ENCODE data around the gene LTBP3.
A peak's percentile ranks its signal among the peaks of the same experiment; 100 is the strongest.

LTBP3 gene

GRCh38 chr11:65585396-65586246 lies 27.5 kb upstream of the LTBP3 start:
- DNase-seq: no peak

- no peak for DNase-seq
Measured at GRCh38 chr11:65584723-65585171, 26.6 kb upstream of the LTBP3 start.

DNA sequence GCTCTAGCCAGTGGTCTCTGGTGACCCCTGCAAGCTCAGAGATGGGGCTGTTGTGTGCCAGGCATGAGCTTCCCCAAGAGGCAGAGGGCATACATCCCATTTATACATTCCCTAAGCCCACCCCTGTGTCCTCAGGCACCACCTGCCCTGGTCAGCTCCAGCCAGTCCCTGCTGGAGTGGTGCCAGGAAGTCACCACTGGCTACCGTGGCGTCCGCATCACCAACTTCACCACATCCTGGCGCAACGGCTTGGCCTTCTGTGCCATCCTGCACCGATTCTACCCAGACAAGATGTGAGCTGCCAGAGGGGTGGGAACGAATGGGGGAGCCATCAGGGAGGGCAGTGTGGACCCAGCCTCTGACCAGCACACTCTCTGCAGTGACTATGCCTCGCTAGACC lies 25.9 kb upstream of the LTBP3 start:
- DNase-seq: no peak

DNA sequence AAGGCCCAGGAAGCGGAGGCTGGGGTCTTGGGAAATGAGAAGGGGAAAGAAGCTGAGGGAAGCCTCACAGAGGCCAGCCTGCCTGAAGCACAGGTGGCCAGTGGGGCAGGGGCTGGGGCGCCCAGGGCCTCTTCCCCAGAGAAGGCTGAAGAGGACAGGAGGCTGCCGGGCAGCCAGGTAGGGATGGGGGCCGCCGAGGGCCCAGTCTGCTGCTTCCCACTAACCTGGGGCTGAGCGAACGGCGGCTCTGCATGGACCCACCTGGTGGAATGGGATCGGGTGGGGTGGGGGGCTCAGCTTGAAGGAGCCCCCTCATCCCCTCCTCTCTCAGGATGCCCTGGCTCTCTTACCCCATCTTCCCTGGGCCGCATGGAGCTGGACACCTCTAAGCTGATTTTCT lies 25.4 kb upstream of the LTBP3 start:
- DNase-seq: no peak

GRCh38 chr11:65581928-65582327 lies 23.8 kb upstream of the LTBP3 start:
- no peak for DNase-seq

DNA sequence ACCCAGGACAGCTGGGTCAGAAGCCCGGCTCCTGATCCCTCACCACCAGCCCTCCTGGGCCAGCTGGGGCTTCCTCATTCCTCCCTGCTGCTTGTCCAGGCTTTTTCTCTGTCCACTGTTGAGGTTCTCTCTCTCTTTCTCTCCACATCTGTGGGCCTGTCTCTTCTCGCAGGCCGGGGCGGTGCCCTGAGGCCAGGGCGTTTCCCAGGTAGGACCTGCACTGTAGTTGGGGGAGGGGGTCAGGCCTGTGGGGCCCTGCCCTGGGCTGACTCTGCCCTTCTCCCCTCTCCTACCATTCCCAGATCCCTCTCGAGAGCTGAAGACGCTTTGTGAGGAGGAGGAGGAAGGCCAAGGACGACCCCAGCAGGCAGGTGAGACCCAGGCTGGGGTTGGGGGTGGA lies 22.6 kb upstream of the LTBP3 start:
- no peak for DNase-seq

GRCh38 chr11:65580031-65580692 lies 22.0 kb upstream of the LTBP3 start:
- no peak for DNase-seq

- no peak for DNase-seq
Measured at GRCh38 chr11:65579291-65579690, 21.1 kb upstream of the LTBP3 start.

DNA sequence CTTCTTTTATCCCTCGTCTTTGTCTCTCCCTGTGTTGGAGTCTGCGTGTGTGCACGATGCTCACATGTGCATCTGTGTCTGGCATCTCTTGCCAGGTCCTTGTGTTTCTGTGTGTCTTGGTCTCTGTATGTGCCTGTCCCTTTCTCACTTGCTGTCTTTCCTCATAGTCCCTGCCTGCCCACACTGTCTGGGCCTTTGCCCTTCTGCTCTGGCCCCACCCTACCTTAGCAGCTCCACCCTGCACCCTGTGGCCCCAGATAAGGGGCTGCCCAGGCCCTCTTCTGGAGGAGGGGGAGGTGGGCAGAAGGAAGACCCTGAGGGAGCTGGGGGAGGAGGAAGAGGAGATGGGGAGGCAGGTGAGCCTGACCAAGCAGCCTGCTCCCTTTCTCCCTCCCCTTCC lies 20.5 kb upstream of the LTBP3 start:
- DNase-seq: no peak

DNA sequence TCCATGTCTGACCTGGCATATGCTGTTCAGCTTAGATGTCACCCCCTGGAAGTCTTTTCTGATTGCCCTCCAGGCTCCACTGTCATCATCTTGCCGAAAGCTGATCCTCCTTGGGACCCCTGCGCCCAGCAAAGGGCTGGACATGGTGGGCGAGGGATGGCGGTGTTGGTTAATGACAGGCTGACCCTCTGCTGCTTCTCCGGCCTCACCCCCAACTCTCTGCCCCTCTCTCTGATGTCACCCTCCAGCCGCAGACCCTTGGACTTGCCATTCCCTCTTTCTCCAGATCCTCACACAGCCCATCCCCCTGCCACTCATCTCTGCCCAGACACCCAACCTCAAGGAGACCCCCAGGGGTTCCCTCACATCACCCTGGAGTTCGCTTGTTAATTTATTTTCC lies 20.0 kb upstream of the LTBP3 start:
- no peak for DNase-seq

DNA sequence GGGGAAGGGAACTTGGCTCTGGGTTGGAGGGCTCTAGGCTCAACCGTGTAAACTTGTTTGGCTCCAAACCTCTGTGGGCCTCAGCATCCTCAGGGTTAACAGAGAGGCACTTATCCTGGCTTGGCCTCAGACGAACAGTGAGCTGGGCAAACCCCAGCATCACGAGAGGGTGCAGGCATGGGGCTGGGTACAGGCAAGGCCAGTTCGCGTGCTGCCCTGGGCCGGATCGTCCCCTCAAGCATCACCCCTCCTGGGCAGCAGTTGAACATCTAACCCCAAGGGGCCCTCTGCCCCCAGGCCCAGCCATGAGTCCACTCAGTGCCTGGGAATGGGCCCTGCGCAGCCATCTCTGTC lies 19.6 kb upstream of the LTBP3 start:
- no peak for DNase-seq

DNA sequence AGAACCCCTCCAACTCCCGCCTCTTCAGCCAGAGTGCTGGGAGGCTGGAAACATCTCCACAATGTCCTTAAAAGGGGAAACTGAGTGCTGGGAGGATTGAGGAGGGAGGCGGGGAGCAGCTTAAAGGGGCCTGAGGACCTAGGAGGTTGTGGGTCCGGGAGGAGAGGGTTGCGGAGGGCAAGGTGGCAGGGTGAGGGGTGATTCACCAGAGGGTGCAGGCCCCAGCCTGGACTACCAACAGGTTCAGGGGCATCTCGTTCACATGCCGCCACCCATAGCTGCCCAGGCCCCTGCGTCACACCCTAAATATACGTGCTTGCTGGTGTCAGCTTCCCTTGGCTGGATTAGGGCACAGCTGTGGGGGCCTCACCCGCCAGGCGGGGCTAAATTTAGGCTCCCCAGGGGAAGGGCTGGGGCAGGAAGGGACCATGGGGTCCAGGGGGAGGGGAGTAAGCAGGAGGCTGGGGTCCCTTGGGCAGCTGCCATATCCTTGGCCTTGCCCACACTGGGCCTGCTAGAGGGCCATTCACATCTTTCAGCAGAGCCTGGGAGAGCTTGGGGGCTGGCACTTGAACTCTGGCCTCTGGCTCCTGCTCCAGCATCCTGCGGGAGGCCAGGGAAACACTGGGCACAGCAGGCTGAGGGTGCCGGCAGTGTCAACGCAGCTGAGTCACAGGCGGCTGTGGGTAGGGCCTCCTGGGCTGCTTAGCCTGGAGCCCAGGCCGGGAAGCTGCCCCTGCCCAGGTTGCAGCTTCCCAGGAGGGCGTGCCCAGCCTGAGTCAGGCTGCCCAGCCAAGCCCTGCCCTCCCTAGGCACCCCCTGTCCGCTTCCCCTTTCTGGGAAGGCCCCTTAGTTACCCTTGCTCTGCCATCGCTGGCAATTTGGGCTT lies 19.0 kb upstream of the LTBP3 start:
- DNase-seq: peak; percentile 34

GRCh38 chr11:65576232-65576866 lies 18.2 kb upstream of the LTBP3 start:
- DNase-seq: no peak

GRCh38 chr11:65575568-65576231 lies 17.5 kb upstream of the LTBP3 start, which contains the start of gene EHBP1L1:
TSS of gene EHBP1L1 (plus strand) at chr11:65576053. CDS start at chr11:65576303, 250 bp downstream.
- peak; percentile 78 for DNase-seq

GRCh38 chr11:65574811-65575567 lies 16.8 kb upstream of the LTBP3 start:
- no peak for DNase-seq

GRCh38 chr11:65574109-65574810 lies 16.1 kb upstream of the LTBP3 start:
- peak; percentile 80 for DNase-seq

GRCh38 chr11:65573391-65574079 lies 15.4 kb upstream of the LTBP3 start:
- no peak for DNase-seq

GRCh38 chr11:65572356-65573051 lies 14.3 kb upstream of the LTBP3 start, which contains the start of gene FAM89B:
TSS of gene FAM89B (plus strand) at chr11:65572538. CDS start at chr11:65572670, 132 bp downstream.
- peak; percentile 84 for DNase-seq

DNA sequence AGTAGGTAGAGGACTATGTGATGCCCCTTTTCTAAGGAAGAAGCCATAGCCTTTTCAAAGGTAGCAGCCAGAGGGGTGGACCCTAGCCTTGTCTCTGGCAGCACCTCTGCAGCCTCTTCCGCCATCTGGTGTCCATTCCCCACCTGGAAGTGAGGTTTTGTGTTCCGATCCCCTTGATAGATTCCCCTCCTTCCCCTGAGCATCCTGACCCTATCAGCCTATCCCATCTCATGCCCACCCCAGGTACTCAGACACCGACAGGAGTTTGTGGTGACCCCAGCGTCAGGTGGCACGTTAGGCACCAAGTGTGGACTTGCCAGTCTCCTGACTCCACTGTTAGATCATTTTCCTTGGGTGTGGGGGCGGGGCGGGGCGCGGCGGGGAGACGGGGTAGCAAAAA lies 13.8 kb upstream of the LTBP3 start:
- DNase-seq: no peak

Measured in T-helper 9 cell (primary cell).